H1 (cell line): Measurements from ENCODE around the gene INSIG1. TPM values are rescaled to one million over a fixed set of nuclear protein-coding genes. Genes with fewer than 3 reads are reported as not detected.
A peak's percentile ranks its signal among the peaks of the same experiment; 100 is the strongest.

Source experiments
- CTCF ChIA-PET: fragments of 300-600 bp; sonication (Branson Sonifier 250); formaldehyde crosslinking; loops from one replicate; lab custom pipeline; 2021; ENCODE audit not compliant: partially characterized antibody; lab: Charles Lee
- POLR2A ChIA-PET: fragments of 300-600 bp; sonication (Branson Sonifier 250); formaldehyde crosslinking; loops from one replicate; lab custom pipeline; 2021; ENCODE audit warnings: inconsistent platforms; ENCODE audit not compliant: partially characterized antibody; lab: Charles Lee
- DNase-seq, 2 experiments: peaks; one replicate each; pipeline versions ENCODE4 v3.0.0 to v3.0.0-alpha.2; 2010 to 2022; ENCODE audit warnings: low spot score in 2 of 2, low read depth in 1 of 2, mixed read lengths in 1 of 2
- FAIRE-seq: peaks from 2 replicates; lab custom pipeline; 2011; peaks lifted over from hg19 to GRCh38; lab: Jason Lieb, UNC
- H2AFZ ChIP-seq: 2 replicates; pipeline ENCODE4 v1.8.1; 2012; ENCODE audit warnings: low read length, inconsistent platforms
- H2AK5ac ChIP-seq: 2 replicates; pipeline ENCODE4 v1.6.1; 2013; ENCODE audit warnings: low read depth, low read length
- H2BK120ac ChIP-seq: replicated peaks from 2 replicates; pipeline ENCODE3; 2013; ENCODE audit warnings: low read depth, low read length, inconsistent platforms
- H2BK12ac ChIP-seq: 2 replicates; pipeline ENCODE4 v1.6.1; 2013; ENCODE audit warnings: low read depth, low read length
- H2BK15ac ChIP-seq: 2 replicates; pipeline ENCODE4 v1.6.1; 2013; ENCODE audit warnings: low read length
- H2BK20ac ChIP-seq: 2 replicates; pipeline ENCODE4 v1.6.1; 2013; ENCODE audit warnings: low read length
- H2BK5ac ChIP-seq: 2 replicates; pipeline ENCODE4 v1.6.1; 2013; ENCODE audit warnings: low read depth, low read length
- H3K14ac ChIP-seq: 2 replicates; pipeline ENCODE4 v1.6.1; 2013; ENCODE audit warnings: inconsistent platforms; ENCODE audit not compliant: insufficient read length
- H3K18ac ChIP-seq: 2 replicates; pipeline ENCODE4 v1.6.1; 2013; ENCODE audit warnings: low read length; ENCODE audit errors: extremely low read depth
- H3K23ac ChIP-seq: 2 replicates; pipeline ENCODE4 v1.6.1; 2013; ENCODE audit warnings: inconsistent platforms; ENCODE audit not compliant: insufficient read length
- H3K23me2 ChIP-seq: 2 replicates; pipeline ENCODE4 v1.6.1; 2013; ENCODE audit warnings: low read depth, low read length
- H3K27ac ChIP-seq: 2 replicates; pipeline ENCODE4 v1.6.1; 2011; ENCODE audit warnings: low read depth, low read length, inconsistent platforms
- H3K27me3 ChIP-seq, 4 experiments: replicated peaks in 1 of 4; 1 replicate in 1 of 4; 2 replicates in 3 of 4; pipeline versions ENCODE4 v1.6.1 to v1.8.1; 2011 to 2013; ENCODE audit warnings: low read length in 3 of 4, mild to moderate bottlenecking in 3 of 4, inconsistent platforms in 2 of 4, mixed read lengths in 2 of 4, moderate library complexity in 1 of 4; ENCODE audit not compliant: control insufficient read depth in 3 of 4, insufficient read depth in 3 of 4; ENCODE audit errors: extremely low read depth in 1 of 4
- H3K36me3 ChIP-seq, 4 experiments: 2 replicates each; pipeline versions ENCODE4 v1.6.1 to v1.8.1; 2011 to 2013; ENCODE audit warnings: mild to moderate bottlenecking in 4 of 4, low read length in 3 of 4, moderate library complexity in 2 of 4, control low read depth in 1 of 4, inconsistent platforms in 1 of 4; ENCODE audit not compliant: insufficient read depth in 4 of 4, control insufficient read depth in 2 of 4
- H3K4ac ChIP-seq: replicated peaks from 2 replicates; pipeline ENCODE3; 2013; ENCODE audit warnings: low read length, low read depth, mixed read lengths, inconsistent platforms; ENCODE audit not compliant: insufficient read length
- H3K4me1 ChIP-seq, 4 experiments: replicated peaks in 1 of 4; 1 replicate in 1 of 4; 2 replicates in 3 of 4; pipeline versions ENCODE4 v1.6.1 to v1.8.1; 2011 to 2013; ENCODE audit warnings: low read length in 3 of 4, inconsistent platforms in 2 of 4, mixed read lengths in 1 of 4; ENCODE audit not compliant: insufficient read depth in 4 of 4, control insufficient read depth in 3 of 4
- H3K4me2 ChIP-seq, 2 experiments: 2 replicates each; pipeline versions ENCODE4 v1.6.1 to v1.8.1; 2011 to 2013; ENCODE audit warnings: low read depth in 2 of 2, low read length in 2 of 2, control low read depth in 1 of 2, inconsistent platforms in 1 of 2, mild to moderate bottlenecking in 1 of 2; ENCODE audit not compliant: insufficient read depth in 1 of 2
- H3K4me3 ChIP-seq, 4 experiments: fragments of 200-600, 300-600 bp in 1 of 4; sonication (generic), shearing (Covaris generic), sonication (Bioruptor Twin) in 1 of 4; 2 replicates each; pipeline versions ENCODE4 v1.5.1 to v1.8.1; 2011 to 2016; ENCODE audit warnings: low read length in 4 of 4, low read depth in 3 of 4, control low read depth in 2 of 4, inconsistent platforms in 2 of 4, mild to moderate bottlenecking in 2 of 4, mixed read lengths in 1 of 4, moderate library complexity in 1 of 4; ENCODE audit not compliant: insufficient read depth in 2 of 4; ENCODE audit errors: extremely low read depth in 1 of 4
- H3K56ac ChIP-seq: replicated peaks from 2 replicates; pipeline ENCODE3; 2013; ENCODE audit warnings: low read depth, mild to moderate bottlenecking, mixed read lengths, low read length, inconsistent platforms; ENCODE audit not compliant: insufficient read length
- H3K79me1 ChIP-seq: 2 replicates; pipeline ENCODE4 v1.6.1; 2013; ENCODE audit warnings: low read depth, low read length, control low read depth
- H3K79me2 ChIP-seq, 2 experiments: 2 replicates each; pipeline versions ENCODE4 v1.6.1 to v1.8.1; 2012 to 2013; ENCODE audit warnings: low read length in 2 of 2, mild to moderate bottlenecking in 2 of 2, inconsistent platforms in 1 of 2; ENCODE audit not compliant: insufficient read depth in 2 of 2, control insufficient read depth in 1 of 2
- H3K9ac ChIP-seq, 4 experiments: replicated peaks in 1 of 4; 1 replicate in 1 of 4; 2 replicates in 3 of 4; pipeline versions ENCODE4 v1.6.1 to v1.8.1; 2011 to 2013; ENCODE audit warnings: low read depth in 3 of 4, low read length in 3 of 4, control low read depth in 2 of 4, mild to moderate bottlenecking in 2 of 4, moderate library complexity in 2 of 4, inconsistent platforms in 1 of 4; ENCODE audit errors: extremely low read depth in 1 of 4
- H3K9me3 ChIP-seq, 2 experiments: 2 replicates each; pipeline versions ENCODE4 v1.6.1 to v1.8.1; 2012 to 2013; ENCODE audit warnings: mild to moderate bottlenecking in 2 of 2, moderate library complexity in 2 of 2, control low read depth in 1 of 2, inconsistent platforms in 1 of 2, low read depth in 1 of 2, low read length in 1 of 2, mixed read lengths in 1 of 2; ENCODE audit not compliant: insufficient read depth in 2 of 2
- H4K20me1 ChIP-seq, 2 experiments: replicated peaks in 1 of 2; 2 replicates each; pipeline versions ENCODE3 to v1.8.1; 2011 to 2013; ENCODE audit warnings: inconsistent platforms in 2 of 2, low read length in 2 of 2, mild to moderate bottlenecking in 1 of 2; ENCODE audit not compliant: insufficient read depth in 2 of 2, control insufficient read depth in 1 of 2
- H4K5ac ChIP-seq: 2 replicates; pipeline ENCODE4 v1.6.1; 2013; ENCODE audit warnings: low read length, low read depth, mixed read lengths, inconsistent platforms; ENCODE audit not compliant: insufficient read length
- H4K8ac ChIP-seq: 2 replicates; pipeline ENCODE4 v1.8.0; 2013; ENCODE audit warnings: mild to moderate bottlenecking, moderate library complexity, low read length, inconsistent platforms; ENCODE audit not compliant: insufficient read depth; ENCODE audit errors: extremely low read depth
- H4K91ac ChIP-seq: replicated peaks from 2 replicates; pipeline ENCODE3; 2013; ENCODE audit warnings: low read length, mixed read lengths, inconsistent platforms; ENCODE audit not compliant: insufficient read length
- ATF2 ChIP-seq: IDR thresholded peaks from 2 replicates; pipeline ENCODE4 v1.6.1; 2012; ENCODE audit warnings: low read length, inconsistent platforms
- CBX8 ChIP-seq: fragments of 300-800, 300-1000 bp; sonication (generic); IDR thresholded peaks from 2 replicates; pipeline ENCODE4 v1.7.1; 2016; ENCODE audit warnings: low read depth, low read length, borderline replicate concordance
- FOSL1 ChIP-seq: IDR thresholded peaks from 2 replicates; pipeline ENCODE4 v1.6.1; 2011; ENCODE audit warnings: mild to moderate bottlenecking, low read depth, low read length, moderate library complexity; ENCODE audit not compliant: insufficient read depth
- GTF2F1 ChIP-seq: IDR thresholded peaks from 2 replicates; pipeline ENCODE4 v1.6.1; 2012; ENCODE audit warnings: low read depth, low read length, improper control_type of control experiment, borderline replicate concordance
- JUN ChIP-seq: IDR thresholded peaks from 2 replicates; pipeline ENCODE4 v1.6.1; 2011; ENCODE audit warnings: low read depth, mild to moderate bottlenecking, improper control_type of control experiment, low read length
- KDM4A ChIP-seq: IDR thresholded peaks from one replicate; pipeline ENCODE4 v1.7.1; 2012; ENCODE audit warnings: low read depth, mild to moderate bottlenecking, moderate library complexity, low read length, inconsistent platforms; ENCODE audit not compliant: severe bottlenecking
- POLR2A ChIP-seq, 2 experiments: IDR thresholded peaks; 1 replicate in 1 of 2; 2 replicates in 1 of 2; pipeline ENCODE4 v1.6.1; 2011; ENCODE audit warnings: low read depth in 2 of 2, low read length in 2 of 2, mild to moderate bottlenecking in 2 of 2; ENCODE audit errors: control extremely low read depth in 1 of 2
- RBBP5 ChIP-seq: IDR thresholded peaks from 2 replicates; pipeline ENCODE4 v1.7.1; 2012; ENCODE audit warnings: low read depth, mild to moderate bottlenecking, inconsistent platforms, low read length, moderate library complexity, borderline replicate concordance
- TCF12 ChIP-seq: IDR thresholded peaks from 2 replicates; pipeline ENCODE4 v1.6.1; 2011; ENCODE audit warnings: low read depth, mild to moderate bottlenecking, low read length
- WGBS, 2 experiments: shearing (Covaris generic) in 1 of 2; methylation state at CpG; one replicate each; pipeline versions ENCODE4 v1.1.6 to v1.1.7; 2013 to 2015; ENCODE audit warnings: low lambda C conversion rate in 2 of 2, mixed read lengths in 2 of 2, inconsistent platforms in 1 of 2, low coverage in 1 of 2, missing lambda C conversion rate in 1 of 2; ENCODE audit not compliant: insufficient replicate concordance in 2 of 2, insufficient coverage in 1 of 2, insufficient read length in 1 of 2; ENCODE audit errors: extremely low coverage in 1 of 2, missing lambda C conversion rate in 1 of 2; 5-methylcytosine and 5-hydroxymethylcytosine counted together
- polyA plus RNA-seq, 7 experiments: library from polyadenylated mRNA; depleted of rRNA in 3 of 7; stranded (reverse) in 5 of 7; unstranded in 2 of 7; fragments of >200 nt in 5 of 7; fragments of 200-250 nt in 2 of 7; gene quantifications; 1 replicate in 5 of 7; 2 replicates in 1 of 7; 4 replicates in 1 of 7; pipeline versions ENCODE4 v1.2.1 to v1.2.3, GENCODE V29; 2011 to 2013; ENCODE audit warnings: missing spikeins in 2 of 7, mixed read lengths in 2 of 7
- total RNA-seq: library from RNA; stranded (reverse); fragmentation: NEBNext Ultra II Directional; extraction: Animal tissue kit (Norgen Biotek cat#: 25700); gene quantifications from 2 replicates; pipeline ENCODE4 v1.2.1, GENCODE V29; 2021

INSIG1 gene
- total and polyA plus RNA-seq, 2 of the 8 experiments (the other 6 are each of a cell fraction or from before 2014, with no cell fraction given), result 40.0 to 58.4 TPM

GRCh38 chr7:155277385-155277994 is 20.2 kb upstream of the INSIG1 start:
- no peak overlapping the region for H2BK5ac ChIP-seq
- no peaks in the 10 kb centered on the region for H3K79me2 ChIP-seq
- no peak overlapping the region for H4K8ac ChIP-seq
- no peak overlapping the region for H3K56ac ChIP-seq
- no peak overlapping the region for H4K91ac ChIP-seq
- H3K4me1 ChIP-seq, result peaks cover 0 to 6% (median 2%) of the 10 kb centered on the region in 4 experiments; a peak in 2 of 7 replicates
- no peak overlapping the region for H2BK20ac ChIP-seq
- no peaks in the 10 kb centered on the region for H3K79me1 ChIP-seq
- no peak overlapping the region for H3K18ac ChIP-seq
- no peak overlapping the region for H3K4me3 ChIP-seq
- 86% methylated on average over 10 of the region's 10 CpGs; no CpG with 5 or more reads in 1 of the 2 experiments for WGBS, 2 experiments
- H3K9ac ChIP-seq, result no peak overlapping the region
- H2AK5ac ChIP-seq, result no peak overlapping the region
- H4K20me1 ChIP-seq, result no peaks in the 10 kb centered on the region
- H3K23me2 ChIP-seq, result no peaks in the 10 kb centered on the region
- DNase-seq (no peak), FAIRE-seq (no peak)
- ChIA-PET POLR2A (no interaction called here), CTCF (interaction anchor here (1.2 kb wide), 1 partner anchor 11 kb away, joined by 3 read pairs; no protein-coding TSS in a partner anchor)
- no peaks in the 10 kb centered on the region for H3K9me3 ChIP-seq
- no peak for TF ChIP-seq ATF2
- no peak for TF ChIP-seq CBX8
- TF ChIP-seq KDM4A, result no peak
- no peak for TF ChIP-seq FOSL1
- no peak for TF ChIP-seq POLR2A (IDR thresholded peaks at IDR 0.05; ENCODE audit: control extremely low read depth in 1 of 2, low read depth in 2 of 2, low read length in 2 of 2)
- no peak for TF ChIP-seq RBBP5
- TF ChIP-seq GTF2F1, result no peak
- TF ChIP-seq JUN, result no peak
- TF ChIP-seq TCF12, result no peak
- H3K27ac ChIP-seq, result no peak overlapping the region
- H3K4me2 ChIP-seq, result no peak overlapping the region
- no peak overlapping the region for H3K23ac ChIP-seq
- H3K4ac ChIP-seq, result no peak overlapping the region
- H2BK15ac ChIP-seq, result no peak overlapping the region
- no peak overlapping the region for H2BK120ac ChIP-seq
- H2AFZ ChIP-seq, result peak overlapping the region; percentile 48; the same call in 1 of the 2 replicates
- H3K27me3 ChIP-seq, result no peaks in the 10 kb centered on the region; a peak in 1 of 7 replicates
- no peaks in the 10 kb centered on the region for H3K36me3 ChIP-seq
- no peak overlapping the region for H4K5ac ChIP-seq
- H2BK12ac ChIP-seq, result no peak overlapping the region
- H3K14ac ChIP-seq, result no peak overlapping the region
